ENCODE measurements around the gene TOX2. TPM values are rescaled to one million over a fixed set of nuclear protein-coding genes. Genes with fewer than 3 reads are reported as not detected.

Gene TOX2
- total RNA-seq, 2 experiments from 2014 or later, result 3.3 to 3.9 TPM

GRCh38 chr20:44023515-44024371 is 109.1 kb downstream of the TOX2 start:
- no peak overlapping the region for H3K4me3 Mint-ChIP-seq
- Histone ChIP-seq H3K4me3 (ENCODE audit: low read length) (no peak overlapping the region), H3K36me3 (ENCODE audit: insufficient read depth, low read length) (no peaks in the 10 kb centered on the region), H3K9me3 (ENCODE audit: control insufficient read depth in 1 of 2, insufficient read depth in 1 of 2, low read length in 2 of 2) (no peaks in the 10 kb centered on the region), H3K27ac (ENCODE audit: low read depth in 1 of 2, low read length in 2 of 2) (no peak overlapping the region), H3K27me3 (ENCODE audit: control insufficient read depth in 1 of 2, insufficient read depth in 2 of 2, low read length in 2 of 2) (peaks cover 0 to 5% of the 10 kb centered on the region in 2 experiments), H3K4me1 (ENCODE audit: insufficient read depth, low read length) (peaks cover 38% of the 10 kb centered on the region)
- H3K27me3 Mint-ChIP-seq, result no peaks in the 10 kb centered on the region
- no peak for DNase-seq
- ATAC-seq (ENCODE audit: poor library complexity), result no peak
- H3K27ac Mint-ChIP-seq, result no peak overlapping the region
- no peaks in the 10 kb centered on the region for H3K9me3 Mint-ChIP-seq
- H3K36me3 Mint-ChIP-seq (ENCODE audit: low read depth), result no peaks in the 10 kb centered on the region
- intact Hi-C loops (cut with DNase I, micrococcal nuclease), result no loop called here
- ChIA-PET CTCF (no interaction called here), POLR2A (interaction anchor here (0.6 kb wide), 1 partner anchor 248 kb away, joined by 3 read pairs; no protein-coding TSS in a partner anchor)
- TF ChIP-seq, protein P1, sequence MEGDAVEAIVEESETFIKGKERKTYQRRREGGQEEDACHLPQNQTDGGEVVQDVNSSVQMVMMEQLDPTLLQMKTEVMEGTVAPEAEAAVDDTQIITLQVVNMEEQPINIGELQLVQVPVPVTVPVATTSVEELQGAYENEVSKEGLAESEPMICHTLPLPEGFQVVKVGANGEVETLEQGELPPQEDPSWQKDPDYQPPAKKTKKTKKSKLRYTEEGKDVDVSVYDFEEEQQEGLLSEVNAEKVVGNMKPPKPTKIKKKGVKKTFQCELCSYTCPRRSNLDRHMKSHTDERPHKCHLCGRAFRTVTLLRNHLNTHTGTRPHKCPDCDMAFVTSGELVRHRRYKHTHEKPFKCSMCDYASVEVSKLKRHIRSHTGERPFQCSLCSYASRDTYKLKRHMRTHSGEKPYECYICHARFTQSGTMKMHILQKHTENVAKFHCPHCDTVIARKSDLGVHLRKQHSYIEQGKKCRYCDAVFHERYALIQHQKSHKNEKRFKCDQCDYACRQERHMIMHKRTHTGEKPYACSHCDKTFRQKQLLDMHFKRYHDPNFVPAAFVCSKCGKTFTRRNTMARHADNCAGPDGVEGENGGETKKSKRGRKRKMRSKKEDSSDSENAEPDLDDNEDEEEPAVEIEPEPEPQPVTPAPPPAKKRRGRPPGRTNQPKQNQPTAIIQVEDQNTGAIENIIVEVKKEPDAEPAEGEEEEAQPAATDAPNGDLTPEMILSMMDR (IDR thresholded peaks at IDR 0.05), result no peak
- H3K4me1 Mint-ChIP-seq (ENCODE audit: low read depth), result peaks cover 54% of the 10 kb centered on the region

- Histone ChIP-seq H3K9me3 (ENCODE audit: control insufficient read depth in 1 of 2, insufficient read depth in 1 of 2, low read length in 2 of 2) (no peaks in the 10 kb centered on the region), H3K4me1 (ENCODE audit: insufficient read depth, low read length) (peaks cover 38% of the 10 kb centered on the region), H3K27me3 (ENCODE audit: control insufficient read depth in 1 of 2, insufficient read depth in 2 of 2, low read length in 2 of 2) (peaks cover 0 to 5% of the 10 kb centered on the region in 2 experiments), H3K4me3 (ENCODE audit: low read length) (no peak overlapping the region), H3K27ac (ENCODE audit: low read depth in 1 of 2, low read length in 2 of 2) (no peak overlapping the region), H3K36me3 (ENCODE audit: insufficient read depth, low read length) (no peaks in the 10 kb centered on the region)
- Mint-ChIP-seq H3K36me3 (ENCODE audit: low read depth) (no peaks in the 10 kb centered on the region), H3K4me3 (no peak overlapping the region), H3K27ac (no peak overlapping the region), H3K9me3 (no peaks in the 10 kb centered on the region), H3K4me1 (ENCODE audit: low read depth) (peaks cover 50% of the 10 kb centered on the region), H3K27me3 (no peaks in the 10 kb centered on the region)
- intact Hi-C loops (cut with DNase I, micrococcal nuclease), result no loop called here
- CTCF ChIA-PET, result interaction anchor here (1.3 kb wide), 1 partner anchor 60 kb away, joined by 3 read pairs; no protein-coding TSS in a partner anchor
- TF ChIP-seq, protein P1 (IDR thresholded peaks at IDR 0.05), result no peak
- DNase-seq, result no peak
- POLR2A ChIA-PET, result interaction anchor here (0.6 kb wide), 1 partner anchor 249 kb away, joined by 3 read pairs; no protein-coding TSS in a partner anchor
- ATAC-seq (ENCODE audit: poor library complexity), result no peak
These were observed 110.3 kb downstream of the TOX2 start for GRCh38 chr20:44024820-44025580.

DNA sequence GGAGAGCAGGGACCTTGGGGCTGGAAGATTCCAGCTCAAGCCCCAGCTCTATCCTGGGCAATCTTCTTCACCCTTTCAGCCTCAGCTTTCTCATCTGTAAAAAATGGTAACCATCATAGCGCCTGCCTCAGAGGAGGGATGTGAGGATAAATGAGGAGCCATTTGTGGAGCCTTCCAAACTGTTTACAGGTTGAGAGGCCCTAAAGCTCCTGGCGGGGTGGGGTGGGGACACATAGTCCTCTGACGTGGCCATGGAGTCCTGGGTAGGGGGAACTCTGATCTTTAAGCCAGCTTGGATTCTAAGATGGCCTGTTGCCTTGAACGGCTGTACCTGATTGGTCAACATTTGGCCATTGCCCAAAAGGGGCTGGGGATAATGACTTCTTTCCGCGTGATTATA is 111.1 kb downstream of the TOX2 start:
- CTCF ChIA-PET, result interaction anchor here (1.3 kb wide), 1 partner anchor 61 kb away, joined by 3 read pairs; no protein-coding TSS in a partner anchor
- intact Hi-C loops (cut with DNase I, micrococcal nuclease), result no loop called here
- DNase-seq (no peak), ATAC-seq (ENCODE audit: poor library complexity) (no peak)
- Histone ChIP-seq H3K4me3 (ENCODE audit: low read length) (no peak overlapping the region), H3K36me3 (ENCODE audit: insufficient read depth, low read length) (no peaks in the 10 kb centered on the region), H3K27ac (ENCODE audit: low read depth in 1 of 2, low read length in 2 of 2) (no peak overlapping the region), H3K27me3 (ENCODE audit: control insufficient read depth in 1 of 2, insufficient read depth in 2 of 2, low read length in 2 of 2) (peaks cover 0 to 5% of the 10 kb centered on the region in 2 experiments), H3K4me1 (ENCODE audit: insufficient read depth, low read length) (peaks cover 31% of the 10 kb centered on the region), H3K9me3 (ENCODE audit: control insufficient read depth in 1 of 2, insufficient read depth in 1 of 2, low read length in 2 of 2) (peaks cover 0 to 4% of the 10 kb centered on the region in 2 experiments)
- H3K27me3 Mint-ChIP-seq, result no peaks in the 10 kb centered on the region
- H3K9me3 Mint-ChIP-seq, result no peaks in the 10 kb centered on the region
- H3K4me1 Mint-ChIP-seq (ENCODE audit: low read depth), result peaks cover 47% of the 10 kb centered on the region
- TF ChIP-seq, protein P1 (IDR thresholded peaks at IDR 0.05), result no peak
- H3K36me3 Mint-ChIP-seq (ENCODE audit: low read depth), result no peaks in the 10 kb centered on the region
- no peak overlapping the region for H3K4me3 Mint-ChIP-seq
- no peak overlapping the region for H3K27ac Mint-ChIP-seq
- POLR2A ChIA-PET, result no interaction called here
